GM12872 (cell line): ENCODE data around the gene HAPLN3.

Experiments
- TF ChIP-seq, protein P1 (sequence below): IDR thresholded peaks from 3 replicates; pipeline ENCODE4 v1.5.1; 2011; ENCODE audit warnings: low read depth, mild to moderate bottlenecking, low read length, moderate library complexity; ENCODE audit not compliant: insufficient read depth

HAPLN3 gene

DNA sequence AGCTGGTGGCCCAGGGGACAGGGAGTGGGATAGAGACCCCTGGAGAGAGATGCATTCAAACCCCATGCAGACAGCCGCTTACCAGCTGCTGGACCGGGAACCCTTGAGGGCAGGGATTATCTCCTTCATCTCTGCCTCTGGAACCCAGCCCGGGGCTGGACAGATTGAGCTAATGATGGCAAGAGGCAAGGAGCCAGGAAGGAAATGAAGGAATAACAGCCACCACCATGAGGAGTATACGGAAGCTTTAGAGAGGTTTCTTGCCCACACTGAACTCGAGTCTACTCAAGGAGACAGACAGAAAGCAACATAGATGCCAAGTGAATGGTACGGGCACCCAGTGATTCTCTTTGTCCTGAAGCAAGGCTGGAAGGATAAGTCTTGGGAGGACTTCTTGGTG lies 23.2 kb downstream of the HAPLN3 start:
- TF ChIP-seq, protein P1, sequence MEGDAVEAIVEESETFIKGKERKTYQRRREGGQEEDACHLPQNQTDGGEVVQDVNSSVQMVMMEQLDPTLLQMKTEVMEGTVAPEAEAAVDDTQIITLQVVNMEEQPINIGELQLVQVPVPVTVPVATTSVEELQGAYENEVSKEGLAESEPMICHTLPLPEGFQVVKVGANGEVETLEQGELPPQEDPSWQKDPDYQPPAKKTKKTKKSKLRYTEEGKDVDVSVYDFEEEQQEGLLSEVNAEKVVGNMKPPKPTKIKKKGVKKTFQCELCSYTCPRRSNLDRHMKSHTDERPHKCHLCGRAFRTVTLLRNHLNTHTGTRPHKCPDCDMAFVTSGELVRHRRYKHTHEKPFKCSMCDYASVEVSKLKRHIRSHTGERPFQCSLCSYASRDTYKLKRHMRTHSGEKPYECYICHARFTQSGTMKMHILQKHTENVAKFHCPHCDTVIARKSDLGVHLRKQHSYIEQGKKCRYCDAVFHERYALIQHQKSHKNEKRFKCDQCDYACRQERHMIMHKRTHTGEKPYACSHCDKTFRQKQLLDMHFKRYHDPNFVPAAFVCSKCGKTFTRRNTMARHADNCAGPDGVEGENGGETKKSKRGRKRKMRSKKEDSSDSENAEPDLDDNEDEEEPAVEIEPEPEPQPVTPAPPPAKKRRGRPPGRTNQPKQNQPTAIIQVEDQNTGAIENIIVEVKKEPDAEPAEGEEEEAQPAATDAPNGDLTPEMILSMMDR: no peak

DNA sequence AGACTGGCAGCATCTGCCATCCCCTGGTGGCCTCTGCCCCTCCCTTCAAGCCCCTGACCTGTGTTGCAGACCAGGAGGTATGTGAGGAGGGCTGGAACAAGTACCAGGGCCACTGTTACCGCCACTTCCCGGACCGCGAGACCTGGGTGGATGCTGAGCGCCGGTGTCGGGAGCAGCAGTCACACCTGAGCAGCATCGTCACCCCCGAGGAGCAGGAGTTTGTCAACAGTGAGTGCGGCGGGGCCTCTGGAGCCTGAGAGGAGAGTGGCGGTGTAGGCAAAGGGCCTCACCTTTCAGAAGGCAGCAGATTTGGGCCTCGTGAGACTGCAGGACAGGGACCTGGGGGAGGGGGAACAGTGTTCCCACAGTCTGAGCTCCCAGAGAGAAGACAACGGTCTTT lies 24.0 kb downstream of the HAPLN3 start:
- TF ChIP-seq, protein P1: no peak

DNA sequence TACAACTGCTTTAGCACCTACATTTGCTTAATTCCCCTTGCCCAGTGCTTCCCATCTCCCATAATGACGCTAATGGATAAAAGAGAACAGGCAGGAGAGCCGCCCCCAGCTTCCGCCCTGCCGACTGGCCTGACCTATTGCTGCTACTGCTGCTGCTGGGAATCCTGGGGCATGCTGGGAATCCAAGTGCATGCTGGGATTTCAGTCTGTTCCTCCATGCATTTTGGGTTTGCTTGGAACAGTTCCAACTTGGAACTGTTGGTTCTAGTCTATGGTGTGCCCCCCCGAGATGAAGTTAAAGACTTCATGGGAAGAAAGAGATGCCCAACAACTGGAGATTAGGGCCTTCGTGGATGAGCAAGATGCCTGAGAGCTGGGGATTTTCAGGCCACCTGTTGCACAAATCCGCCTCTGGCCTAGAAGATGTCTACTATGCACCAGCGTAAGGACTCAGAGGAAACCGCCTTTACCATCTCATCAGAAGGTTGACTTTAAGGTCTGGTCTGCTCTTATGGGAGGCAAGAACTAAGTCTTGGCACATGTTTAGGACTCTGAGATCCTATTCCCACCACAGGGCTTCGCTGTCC lies 29.0 kb downstream of the HAPLN3 start:
- TF ChIP-seq, protein P1: no peak

DNA sequence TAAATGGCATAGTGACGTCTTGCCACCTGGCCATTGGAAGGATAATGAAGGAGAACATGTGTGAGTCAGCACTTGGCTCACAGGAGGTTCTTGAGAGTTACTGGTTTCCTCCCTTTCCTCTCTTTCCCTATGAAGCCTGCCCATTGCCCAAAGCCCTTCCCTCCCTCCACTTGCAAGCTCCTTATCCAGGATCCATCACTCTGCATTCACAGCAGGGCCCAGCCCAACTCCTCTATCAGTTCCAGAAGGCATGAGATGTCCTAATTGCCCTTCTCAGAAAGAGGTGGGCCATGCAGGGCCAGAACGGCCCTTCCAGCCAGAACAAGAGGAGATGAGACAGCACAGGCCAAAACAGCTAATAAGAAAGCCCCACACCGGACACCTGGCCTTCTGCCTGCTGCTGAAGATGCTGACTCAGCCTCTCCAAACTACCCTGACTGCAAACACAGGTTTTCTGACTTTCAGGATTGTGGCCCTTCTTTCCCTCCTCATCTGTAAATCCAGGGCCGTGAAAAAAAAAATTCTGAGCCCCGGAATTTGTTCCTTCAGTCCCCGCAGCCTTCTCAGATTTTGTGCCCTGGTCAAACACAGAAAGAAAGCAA lies 29.7 kb downstream of the HAPLN3 start:
- TF ChIP-seq, protein P1: no peak

DNA sequence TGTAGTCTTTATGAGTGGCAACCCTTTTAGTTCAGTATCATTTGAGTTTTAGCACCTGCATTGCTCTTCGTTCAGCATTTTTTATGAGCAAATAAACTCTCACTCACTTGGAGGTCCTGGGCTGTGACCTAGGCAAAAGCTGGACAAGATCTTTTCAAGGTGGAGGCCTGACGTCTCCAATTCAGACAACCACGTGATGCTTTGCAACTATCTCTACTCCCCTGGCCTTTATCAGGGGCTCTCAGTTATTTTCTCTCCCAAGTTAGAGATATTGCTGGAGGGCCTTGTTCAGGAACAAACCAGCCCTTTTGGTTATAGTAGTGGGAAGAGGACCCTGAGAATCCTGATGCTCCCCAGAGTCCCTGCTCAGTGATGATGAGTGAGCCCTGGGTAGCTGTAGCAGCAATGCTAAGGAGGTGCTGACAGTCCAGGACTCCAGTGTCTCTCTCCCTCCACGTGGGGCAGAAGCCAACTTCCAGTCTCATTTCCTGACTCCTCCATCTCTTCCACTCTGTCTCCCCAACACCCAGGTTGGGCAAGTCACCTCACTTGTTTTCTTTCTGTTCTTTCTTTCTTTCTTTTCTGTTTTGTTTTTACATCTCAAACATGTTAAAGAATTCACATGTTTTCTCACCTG lies 30.4 kb downstream of the HAPLN3 start:
- TF ChIP-seq, protein P1: no peak

DNA sequence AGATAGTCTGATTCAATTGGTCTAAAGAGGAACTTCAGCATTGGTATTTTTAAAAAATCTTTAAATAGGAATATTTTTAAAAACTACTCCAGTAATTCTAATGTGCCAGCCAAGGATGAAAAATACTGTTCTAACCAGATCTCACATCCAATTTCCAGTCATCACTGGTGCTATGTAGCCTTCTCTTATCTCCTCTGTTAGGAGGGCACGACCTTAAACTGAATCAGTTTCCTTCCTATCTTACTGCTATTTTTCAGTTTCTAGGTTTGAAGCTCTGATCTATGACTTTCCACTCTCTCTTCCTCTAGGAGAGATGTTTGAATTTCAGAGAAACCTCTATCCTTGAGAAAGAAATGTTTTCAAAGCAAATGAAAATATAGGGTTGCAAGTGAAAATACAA lies 31.9 kb downstream of the HAPLN3 start:
- TF ChIP-seq, protein P1: no peak

DNA sequence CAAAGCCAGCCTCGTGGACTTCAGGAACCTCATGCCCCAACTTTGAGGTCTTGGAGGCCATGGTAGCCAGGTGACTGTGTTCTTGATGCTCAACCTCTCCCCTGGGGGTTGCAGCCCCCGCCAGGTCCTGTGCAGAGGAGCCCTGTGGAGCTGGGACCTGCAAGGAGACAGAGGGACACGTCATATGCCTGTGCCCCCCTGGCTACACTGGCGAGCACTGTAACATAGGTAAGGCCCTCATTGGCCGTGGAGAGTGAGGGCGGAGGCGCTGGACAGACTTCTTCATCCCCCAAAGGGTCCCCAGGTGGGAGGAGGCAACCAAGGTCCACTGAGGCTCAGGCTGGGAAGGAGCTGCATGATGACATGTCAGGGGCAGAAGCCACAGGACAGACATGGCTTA lies 35.1 kb downstream of the HAPLN3 start:
- TF ChIP-seq, protein P1: no peak
